Transverse colon (tissue), 4 donors: ENCODE results near the gene HES4.

Source experiments
- CTCF ChIP-seq, 5 experiments: fragments of 200-600 bp in 3 of 5; fragments of 450-650 bp in 2 of 5; sonication (generic) in 3 of 5; IDR thresholded peaks; 1 replicate in 2 of 5; 2 replicates in 3 of 5; pipeline ENCODE4 v1.5.1; 2016 to 2017; ENCODE audit warnings: antibody characterized with exemption in 5 of 5, inconsistent platforms in 3 of 5, mild to moderate bottlenecking in 2 of 5, moderate library complexity in 1 of 5
- EP300 ChIP-seq: sonication (generic); formaldehyde crosslinking; IDR thresholded peaks from one replicate; pipeline ENCODE4 v1.6.1; 2017; ENCODE audit warnings: antibody characterized with exemption, low read depth
- POLR2A ChIP-seq: fragments of 450-650 bp; IDR thresholded peaks from one replicate; pipeline ENCODE4 v1.6.1; 2016; ENCODE audit warnings: antibody characterized with exemption, mild to moderate bottlenecking, moderate library complexity
- POLR2AphosphoS5 ChIP-seq, 3 donors: sonication (generic); formaldehyde crosslinking; IDR thresholded peaks; one replicate each; pipeline ENCODE4 v1.6.1; 2016; ENCODE audit warnings: antibody characterized with exemption in 3 of 3

GRCh38 chr1:959731-960362, 40.0 kb downstream of the HES4 start:
- TF ChIP-seq CTCF (IDR thresholded peaks at IDR 0.05) (no peak), POLR2A (no peak), POLR2AphosphoS5 (IDR thresholded peaks at IDR 0.05) (no peak), EP300 (no peak)
